Muscle layer of duodenum (tissue), 2 donors: Measurements from ENCODE around the gene CPD.
"Not testable (repeated sequence)": the region's sequence is repeated elsewhere in the genome, so short reads cannot be mapped to it uniquely, and the experiment has no call there.

Source experiments
- H3K27ac ChIP-seq: one replicate; pipeline ENCODE4 v1.7.0; 2013; ENCODE audit warnings: mild to moderate bottlenecking, low read length
- H3K27me3 ChIP-seq: one replicate; pipeline ENCODE4 v1.7.0; 2013; ENCODE audit warnings: low read depth, mild to moderate bottlenecking, control low read depth, low read length
- H3K36me3 ChIP-seq, 2 donors: one replicate each; pipeline ENCODE4 v1.7.0; 2013; ENCODE audit warnings: low read length in 2 of 2, control low read depth in 1 of 2, mild to moderate bottlenecking in 1 of 2; ENCODE audit not compliant: insufficient read depth in 2 of 2, control insufficient read depth in 1 of 2
- H3K4me1 ChIP-seq, 2 donors: one replicate each; pipeline ENCODE4 v1.7.0; 2013; ENCODE audit warnings: low read length in 2 of 2, mild to moderate bottlenecking in 2 of 2, control low read depth in 1 of 2, moderate library complexity in 1 of 2; ENCODE audit not compliant: insufficient read depth in 2 of 2, control insufficient read depth in 1 of 2
- H3K4me3 ChIP-seq, 2 donors: one replicate each; pipeline ENCODE4 v1.7.0; 2013; ENCODE audit warnings: low read length in 2 of 2, low read depth in 1 of 2, mild to moderate bottlenecking in 1 of 2
- H3K9me3 ChIP-seq, 2 donors: one replicate each; pipeline ENCODE4 v1.7.0; 2013; ENCODE audit warnings: low read length in 2 of 2, control low read depth in 1 of 2, mild to moderate bottlenecking in 1 of 2; ENCODE audit not compliant: control insufficient read depth in 1 of 2
- donor health status: healthy.

Gene CPD

DNA sequence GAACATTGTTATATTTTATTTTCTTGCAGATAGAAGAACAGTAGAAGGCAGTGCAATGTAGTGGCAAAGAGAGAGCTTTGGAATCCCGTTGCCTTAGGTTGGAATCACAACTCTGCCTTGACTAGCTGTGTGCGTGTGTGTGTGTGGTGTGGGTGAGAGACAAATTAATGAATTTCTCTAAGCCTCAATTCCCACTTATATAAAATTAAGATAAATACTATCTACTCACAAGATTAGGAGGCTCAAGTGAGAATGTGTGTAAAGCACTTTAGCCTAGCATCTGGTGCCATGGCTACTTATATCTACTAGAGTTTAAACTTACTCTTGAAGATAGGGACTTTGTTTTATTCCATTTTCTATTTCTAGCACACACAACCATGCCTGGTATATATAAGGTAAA, 12.8 kb downstream of the CPD start:
- no peaks in the 10 kb centered on the region for H3K4me1 ChIP-seq
- H3K9me3 ChIP-seq: no peaks in the 10 kb centered on the region
- H3K27ac ChIP-seq: no peak overlapping the region
- no peak overlapping the region for H3K4me3 ChIP-seq
- H3K27me3 ChIP-seq: no peaks in the 10 kb centered on the region
- peaks cover 3 to 7% of the 10 kb centered on the region in 2 donors for H3K36me3 ChIP-seq

- Histone ChIP-seq H3K27me3 (no peaks in the 10 kb centered on the region), H3K4me3 (no peak overlapping the region), H3K4me1 (no peaks in the 10 kb centered on the region), H3K36me3 (no peaks in the 10 kb centered on the region), H3K9me3 (no peaks in the 10 kb centered on the region), H3K27ac (no peak overlapping the region)
These were observed 14.8 kb downstream of the CPD start for GRCh38 chr17:30393491-30393890.

- H3K27ac ChIP-seq: no peak overlapping the region
- H3K36me3 ChIP-seq: no peaks in the 10 kb centered on the region
- no peak overlapping the region for H3K4me3 ChIP-seq
- no peaks in the 10 kb centered on the region for H3K9me3 ChIP-seq
- no peaks in the 10 kb centered on the region for H3K4me1 ChIP-seq
- H3K27me3 ChIP-seq: no peaks in the 10 kb centered on the region
These were observed 15.5 kb downstream of the CPD start for GRCh38 chr17:30393911-30394867.

DNA sequence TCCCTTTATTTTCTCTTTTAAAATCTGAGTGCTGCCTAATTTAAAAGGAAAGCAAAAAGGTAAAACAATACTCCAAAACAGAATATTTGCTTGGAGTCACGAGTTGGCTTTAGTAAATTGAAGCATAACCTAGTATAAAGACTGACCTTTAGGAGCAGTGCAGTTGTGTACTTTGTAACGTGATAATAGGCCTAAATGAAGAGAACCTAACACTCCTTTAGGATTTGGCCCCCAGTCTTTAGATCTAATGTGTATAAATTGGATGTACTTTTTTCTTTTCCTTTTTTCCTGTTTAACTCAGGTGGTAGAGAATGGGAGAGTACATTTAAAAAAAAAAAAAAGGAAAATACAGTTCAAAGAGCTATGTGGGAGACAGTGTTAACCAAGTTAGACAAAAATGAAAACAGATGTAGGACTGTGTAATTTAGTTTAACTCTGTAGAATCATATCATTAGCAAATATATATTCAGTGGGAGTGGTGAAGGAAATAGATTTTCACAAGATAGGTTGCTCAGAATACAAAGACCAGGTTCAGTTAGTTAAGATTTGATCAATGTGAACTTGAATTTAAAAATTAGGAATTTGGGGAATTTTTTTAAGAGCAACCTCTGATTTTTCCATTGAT, 16.8 kb downstream of the CPD start:
- Histone ChIP-seq H3K36me3 (no peaks in the 10 kb centered on the region), H3K27ac (no peak overlapping the region), H3K4me1 (no peaks in the 10 kb centered on the region), H3K27me3 (no peaks in the 10 kb centered on the region), H3K4me3 (no peak overlapping the region), H3K9me3 (no peaks in the 10 kb centered on the region)

GRCh38 chr17:30396129-30396528, 17.4 kb downstream of the CPD start:
- no peak overlapping the region for H3K27ac ChIP-seq
- H3K9me3 ChIP-seq: no peaks in the 10 kb centered on the region

GRCh38 chr17:30396612-30397011, 17.9 kb downstream of the CPD start:
- Histone ChIP-seq H3K4me3 (no peak overlapping the region), H3K27ac (no peak overlapping the region), H3K36me3 (no peaks in the 10 kb centered on the region), H3K4me1 (no peaks in the 10 kb centered on the region), H3K27me3 (no peaks in the 10 kb centered on the region), H3K9me3 (no peaks in the 10 kb centered on the region)

More at GRCh38 chr17:30396129-30396528, 17.4 kb downstream of the CPD start:
- Histone ChIP-seq H3K4me1 (no peaks in the 10 kb centered on the region), H3K27me3 (no peaks in the 10 kb centered on the region), H3K36me3 (no peaks in the 10 kb centered on the region), H3K4me3 (no peak overlapping the region)

GRCh38 chr17:30398328-30399041, 19.8 kb downstream of the CPD start:
- Histone ChIP-seq H3K27ac (no peak overlapping the region), H3K4me1 (no peaks in the 10 kb centered on the region), H3K27me3 (no peaks in the 10 kb centered on the region), H3K9me3 (no peaks in the 10 kb centered on the region), H3K36me3 (peaks cover 0 to 5% of the 10 kb centered on the region in 2 donors), H3K4me3 (no peak overlapping the region)

DNA sequence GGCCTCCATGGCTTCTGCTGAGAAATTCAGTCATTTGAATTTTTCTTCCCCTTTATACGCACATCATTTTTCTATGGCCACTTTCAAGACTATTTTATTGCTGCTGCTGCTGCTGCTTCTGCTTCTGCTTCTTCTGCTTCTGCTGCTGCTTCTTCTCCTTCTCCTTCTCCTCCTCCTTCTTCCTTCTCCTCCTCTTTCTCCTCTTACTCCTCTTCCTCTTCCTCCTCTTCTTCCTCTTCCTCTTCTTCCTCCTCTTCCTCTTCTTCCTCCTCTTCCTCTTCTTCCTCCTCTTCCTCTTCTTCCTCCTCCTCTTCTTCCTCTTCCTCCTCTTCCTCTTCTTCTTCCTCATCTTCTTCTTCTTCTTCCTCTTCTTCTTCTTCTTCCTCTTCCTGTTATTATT, 22.4 kb downstream of the CPD start:
- H3K36me3 ChIP-seq: peaks cover 0 to 8% of the 10 kb centered on the region in 2 donors
- no peak overlapping the region for H3K4me3 ChIP-seq
- H3K9me3 ChIP-seq: no peaks in the 10 kb centered on the region
- H3K27me3 ChIP-seq: no peaks in the 10 kb centered on the region
- no peaks in the 10 kb centered on the region for H3K4me1 ChIP-seq
- no peak overlapping the region for H3K27ac ChIP-seq

DNA sequence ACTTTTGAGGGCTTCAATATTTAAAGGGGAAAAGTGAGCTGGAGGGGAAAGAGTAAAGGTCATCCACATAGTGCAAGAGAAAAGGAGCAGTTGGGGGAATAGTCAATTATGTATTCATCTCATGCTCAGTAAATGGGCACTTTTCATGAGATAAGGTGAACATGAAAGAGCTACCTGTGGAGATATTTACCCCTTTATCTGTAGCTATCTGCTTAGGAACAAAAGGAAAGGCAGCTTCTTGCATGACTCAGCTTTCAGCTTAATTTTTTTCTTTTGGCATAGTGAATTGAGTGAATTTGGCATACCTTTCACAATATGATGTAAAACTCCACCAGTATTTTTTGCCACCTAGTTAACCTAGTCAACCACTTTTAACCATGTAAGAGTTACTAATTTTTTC, 26.4 kb downstream of the CPD start:
- peaks cover 0 to 8% of the 10 kb centered on the region in 2 donors for H3K36me3 ChIP-seq
- no peak overlapping the region for H3K4me3 ChIP-seq
- no peaks in the 10 kb centered on the region for H3K27me3 ChIP-seq
- no peaks in the 10 kb centered on the region for H3K9me3 ChIP-seq
- no peak overlapping the region for H3K27ac ChIP-seq
- no peaks in the 10 kb centered on the region for H3K4me1 ChIP-seq

- H3K27ac ChIP-seq: not testable (repeated sequence)
These were observed 31.9 kb downstream of the CPD start for GRCh38 chr17:30410627-30411026.

DNA sequence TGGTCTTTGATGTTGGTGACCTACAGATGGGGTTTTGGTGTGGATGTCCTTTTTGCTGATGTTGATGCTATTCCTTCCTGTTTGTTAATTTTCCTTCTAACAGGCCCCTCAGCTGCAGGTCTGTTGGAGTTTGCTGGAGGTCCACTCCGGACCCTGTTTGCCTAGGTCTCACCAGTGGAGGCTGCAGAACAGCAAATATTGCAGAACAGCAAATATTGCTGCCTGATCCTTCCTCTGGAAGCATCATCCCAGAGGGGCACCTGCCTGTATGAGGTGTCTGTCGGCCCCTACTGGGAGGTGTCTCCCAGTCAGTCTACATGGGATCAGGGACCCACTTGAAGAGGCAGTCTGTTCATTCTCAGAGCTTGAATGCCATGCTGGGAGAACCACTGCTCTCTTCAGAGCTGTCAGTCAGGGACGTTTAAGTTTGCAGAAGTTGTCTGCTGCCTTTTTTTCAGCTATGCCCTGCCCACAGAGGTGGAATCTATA, 33.3 kb downstream of the CPD start:
- not testable (repeated sequence) for H3K27ac ChIP-seq, H3K36me3 ChIP-seq, H3K4me3 ChIP-seq, H3K4me1 ChIP-seq, H3K27me3 ChIP-seq, H3K9me3 ChIP-seq

More at GRCh38 chr17:30410627-30411026, 31.9 kb downstream of the CPD start:
- not testable (repeated sequence) for H3K27me3 ChIP-seq, H3K9me3 ChIP-seq, H3K36me3 ChIP-seq, H3K4me1 ChIP-seq, H3K4me3 ChIP-seq
